ENCODE data around the gene MAPT.

Gene MAPT

DNA sequence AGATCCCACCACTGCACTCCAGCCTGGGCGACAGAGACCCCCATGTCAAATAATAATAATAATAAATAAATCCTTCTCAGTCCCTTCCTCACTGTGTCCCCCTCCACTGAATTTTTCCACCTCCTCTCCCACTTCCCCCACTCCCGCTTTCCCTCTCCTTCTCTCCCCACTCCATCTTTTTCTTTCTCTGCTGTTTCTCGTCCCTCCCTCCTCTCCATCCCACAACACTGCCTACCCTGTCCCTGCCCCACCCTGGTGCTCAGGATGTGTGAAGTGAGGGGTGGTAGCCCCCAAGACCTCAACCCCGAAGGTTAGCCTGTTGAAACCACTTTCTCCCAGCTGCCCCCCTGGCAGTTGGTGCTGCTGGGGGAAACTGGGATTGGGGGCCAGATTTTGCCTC, 70.3 kb downstream of the MAPT start:
- Histone ChIP-seq H3K36me3 (no peaks in the 10 kb centered on the region), H3K4me1 (peaks cover 6% of the 10 kb centered on the region), H3K27me3 (no peaks in the 10 kb centered on the region), H3K9me3 (no peaks in the 10 kb centered on the region), H3K4me3 (ENCODE audit: low read depth, low read length) (no peak overlapping the region)
- no peak for DNase-seq
- TF ChIP-seq, protein P1, sequence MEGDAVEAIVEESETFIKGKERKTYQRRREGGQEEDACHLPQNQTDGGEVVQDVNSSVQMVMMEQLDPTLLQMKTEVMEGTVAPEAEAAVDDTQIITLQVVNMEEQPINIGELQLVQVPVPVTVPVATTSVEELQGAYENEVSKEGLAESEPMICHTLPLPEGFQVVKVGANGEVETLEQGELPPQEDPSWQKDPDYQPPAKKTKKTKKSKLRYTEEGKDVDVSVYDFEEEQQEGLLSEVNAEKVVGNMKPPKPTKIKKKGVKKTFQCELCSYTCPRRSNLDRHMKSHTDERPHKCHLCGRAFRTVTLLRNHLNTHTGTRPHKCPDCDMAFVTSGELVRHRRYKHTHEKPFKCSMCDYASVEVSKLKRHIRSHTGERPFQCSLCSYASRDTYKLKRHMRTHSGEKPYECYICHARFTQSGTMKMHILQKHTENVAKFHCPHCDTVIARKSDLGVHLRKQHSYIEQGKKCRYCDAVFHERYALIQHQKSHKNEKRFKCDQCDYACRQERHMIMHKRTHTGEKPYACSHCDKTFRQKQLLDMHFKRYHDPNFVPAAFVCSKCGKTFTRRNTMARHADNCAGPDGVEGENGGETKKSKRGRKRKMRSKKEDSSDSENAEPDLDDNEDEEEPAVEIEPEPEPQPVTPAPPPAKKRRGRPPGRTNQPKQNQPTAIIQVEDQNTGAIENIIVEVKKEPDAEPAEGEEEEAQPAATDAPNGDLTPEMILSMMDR (IDR thresholded peaks at IDR 0.05; ENCODE audit: low read depth, low read length), result no peak

DNA sequence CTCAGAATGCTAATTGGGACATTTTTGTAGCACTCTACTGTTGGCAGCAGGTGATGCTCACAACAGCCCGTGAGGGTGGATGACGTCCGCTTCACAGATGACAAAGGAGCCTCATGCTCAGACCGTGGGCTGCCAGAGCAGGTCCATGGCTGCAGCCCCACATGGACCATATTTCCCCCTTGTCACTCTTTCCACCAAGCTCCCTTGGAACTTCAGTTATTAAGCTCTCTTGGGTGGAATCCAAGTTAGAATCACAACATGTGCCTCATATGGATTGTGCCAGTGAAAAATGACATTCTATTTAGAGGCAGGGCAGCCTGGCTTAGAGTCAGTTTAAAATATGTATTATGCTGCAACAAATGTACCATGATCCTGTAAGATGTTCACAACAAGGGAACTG, 71.5 kb downstream of the MAPT start:
- Histone ChIP-seq H3K27me3 (no peaks in the 10 kb centered on the region), H3K36me3 (no peaks in the 10 kb centered on the region), H3K4me3 (ENCODE audit: low read depth, low read length) (no peak overlapping the region), H3K4me1 (peaks cover 6% of the 10 kb centered on the region), H3K9me3 (no peaks in the 10 kb centered on the region)
- no peak for DNase-seq
- TF ChIP-seq, protein P1 (IDR thresholded peaks at IDR 0.05; ENCODE audit: low read depth, low read length), result no peak

DNA sequence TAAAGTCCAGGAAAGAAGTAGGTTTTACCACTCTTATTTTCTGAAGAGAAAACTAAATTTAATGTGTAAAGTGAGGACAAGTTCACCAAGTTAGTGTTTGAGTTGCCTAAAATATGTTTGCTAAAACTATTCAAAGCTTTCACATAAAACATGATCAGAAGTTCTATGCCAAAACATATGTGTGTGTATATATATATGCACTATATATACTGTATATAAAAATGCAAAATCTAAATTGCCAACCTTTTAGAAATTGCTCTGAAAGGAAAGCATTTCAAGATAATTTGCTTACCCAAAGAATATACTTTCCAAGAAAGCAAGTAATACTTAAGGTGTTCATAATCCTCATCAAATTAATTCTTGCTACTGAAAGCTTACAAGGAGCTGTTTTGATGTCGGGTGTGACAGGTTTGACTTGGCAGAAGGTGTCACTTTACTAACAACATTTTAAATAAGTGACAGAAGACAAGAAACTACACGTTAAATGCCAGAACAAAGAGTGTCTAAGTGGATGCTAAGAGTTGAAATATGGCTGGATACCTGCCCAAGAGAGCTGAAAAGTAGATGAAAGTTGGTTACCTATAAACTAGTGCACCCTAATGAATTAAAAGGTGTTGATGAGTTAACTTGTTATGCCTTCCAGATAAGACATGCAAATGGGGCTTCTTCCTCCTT, 72.4 kb downstream of the MAPT start:
- Histone ChIP-seq H3K27me3 (no peaks in the 10 kb centered on the region), H3K36me3 (no peaks in the 10 kb centered on the region), H3K4me1 (peaks cover 6% of the 10 kb centered on the region), H3K9me3 (no peaks in the 10 kb centered on the region), H3K4me3 (ENCODE audit: low read depth, low read length) (no peak overlapping the region)
- TF ChIP-seq, protein P1 (IDR thresholded peaks at IDR 0.05; ENCODE audit: low read depth, low read length), result no peak
- no peak for DNase-seq

DNA sequence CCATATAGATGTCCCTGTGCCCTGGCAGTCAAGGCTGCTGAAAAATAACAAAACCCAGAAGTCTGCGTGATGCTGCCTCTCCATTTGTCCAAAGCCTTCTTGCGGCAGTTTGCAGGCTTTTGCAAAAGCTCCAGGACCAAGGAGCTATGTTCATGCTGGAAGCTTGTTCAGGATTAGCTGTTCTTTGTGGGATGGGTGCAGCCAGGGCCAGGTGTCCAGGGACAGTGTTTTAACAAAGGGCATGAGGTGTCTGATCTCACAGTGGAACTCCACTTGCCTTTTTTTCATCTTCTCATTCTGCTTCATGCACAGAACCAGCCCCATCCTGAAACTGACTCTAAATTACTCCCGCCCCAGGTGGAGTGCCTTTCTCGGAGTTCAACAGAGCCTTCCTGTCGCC, 73.0 kb downstream of the MAPT start:
- H3K9me3 ChIP-seq, result no peaks in the 10 kb centered on the region
- peaks cover 6% of the 10 kb centered on the region for H3K4me1 ChIP-seq
- no peak overlapping the region for H3K4me3 ChIP-seq (ENCODE audit: low read depth, low read length)
- no peaks in the 10 kb centered on the region for H3K27me3 ChIP-seq
- H3K36me3 ChIP-seq, result no peaks in the 10 kb centered on the region
- TF ChIP-seq, protein P1 (IDR thresholded peaks at IDR 0.05; ENCODE audit: low read depth, low read length), result no peak
- DNase-seq, result no peak

DNA sequence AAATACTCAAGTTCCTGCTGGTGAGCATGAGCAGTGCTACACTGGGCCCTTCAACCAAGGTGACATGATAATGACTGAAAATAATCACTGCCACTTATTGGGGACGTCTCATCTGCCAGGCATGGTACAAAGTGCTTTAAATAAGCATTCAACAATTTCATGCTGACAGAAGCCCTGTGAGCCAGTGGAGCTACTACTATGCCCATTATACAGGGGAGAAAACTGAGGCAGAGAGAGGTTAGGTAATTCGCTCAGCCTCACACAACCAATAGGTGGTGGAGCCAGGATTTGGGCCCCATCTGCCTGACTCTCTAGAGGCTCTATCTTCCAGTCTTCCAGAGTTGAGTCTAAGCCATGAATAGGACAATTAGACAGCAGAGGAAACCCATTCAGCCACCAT, 74.4 kb downstream of the MAPT start:
- H3K36me3 ChIP-seq, result no peaks in the 10 kb centered on the region
- H3K27me3 ChIP-seq, result no peaks in the 10 kb centered on the region
- no peak for DNase-seq
- TF ChIP-seq, protein P1 (IDR thresholded peaks at IDR 0.05; ENCODE audit: low read depth, low read length), result no peak
- H3K4me3 ChIP-seq (ENCODE audit: low read depth, low read length), result no peak overlapping the region
- H3K4me1 ChIP-seq, result peaks cover 1% of the 10 kb centered on the region
- H3K9me3 ChIP-seq, result no peaks in the 10 kb centered on the region

DNA sequence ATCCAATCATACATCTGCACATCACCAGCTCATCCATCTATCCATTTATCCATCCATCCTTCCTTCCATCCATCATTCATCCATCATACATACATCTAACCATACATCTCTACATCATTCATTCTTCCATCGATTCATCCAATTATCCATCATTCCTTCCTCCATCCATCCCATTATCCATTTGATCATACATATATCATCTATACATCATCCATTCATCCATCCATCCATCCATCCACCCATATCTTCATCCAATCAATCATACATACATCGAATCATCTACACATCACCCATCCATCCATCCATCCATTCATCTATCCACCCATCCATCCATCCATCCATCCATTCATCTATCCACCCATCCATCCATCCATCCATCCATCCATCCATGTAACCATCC, 75.4 kb downstream of the MAPT start:
- TF ChIP-seq, protein P1 (IDR thresholded peaks at IDR 0.05; ENCODE audit: low read depth, low read length), result no peak
- no peaks in the 10 kb centered on the region for H3K9me3 ChIP-seq
- H3K4me3 ChIP-seq (ENCODE audit: low read depth, low read length), result no peak overlapping the region

More for the DNA sequence above, 75.4 kb downstream of the MAPT start:
- DNase-seq, result no peak
- Histone ChIP-seq H3K4me1 (no peaks in the 10 kb centered on the region), H3K27me3 (no peaks in the 10 kb centered on the region), H3K36me3 (no peaks in the 10 kb centered on the region)
